Upper lobe of left lung (tissue), 6 donors: ENCODE results near the gene TCEAL1. TPM values are rescaled to one million over a fixed set of nuclear protein-coding genes. Genes with fewer than 3 reads are reported as not detected.
"Not testable (repeated sequence)": the region's sequence is repeated elsewhere in the genome, so short reads cannot be mapped to it uniquely, and the experiment has no call there.

Experiments
- ATAC-seq, 2 donors: fragments of 200-7000 bp; cut with Tn5 transposase; one replicate each; pipeline ENCODE4 v1.9.1; 2022; ENCODE audit warnings: mild to moderate bottlenecking in 2 of 2, moderate library complexity in 2 of 2; ENCODE audit not compliant: low FRiP score in 2 of 2
- DNase-seq, 2 donors: peaks; one replicate each; pipeline ENCODE4 v3.0.0-alpha.2; 2019 to 2020
- H3K27ac ChIP-seq, 4 donors: fragments of 200-600 bp; sonication (generic); one replicate each; pipeline ENCODE4 v1.5.1; 2016 to 2019
- H3K27me3 ChIP-seq, 4 donors: fragments of 200-600 bp; sonication (generic); one replicate each; pipeline ENCODE4 v1.5.1; 2017 to 2019
- H3K36me3 ChIP-seq, 4 donors: fragments of 200-600 bp; sonication (generic); one replicate each; pipeline ENCODE4 v1.5.1; 2016 to 2019
- H3K4me1 ChIP-seq, 4 donors: fragments of 200-600 bp; sonication (generic); one replicate each; pipeline ENCODE4 v1.5.1; 2018 to 2019
- H3K4me3 ChIP-seq, 4 donors: fragments of 200-600 bp; sonication (generic); one replicate each; pipeline ENCODE4 v1.5.1; 2017 to 2019; ENCODE audit warnings: mild to moderate bottlenecking in 2 of 4, moderate library complexity in 1 of 4
- H3K9me3 ChIP-seq, 4 donors: fragments of 200-600 bp; sonication (generic); one replicate each; pipeline ENCODE4 v1.5.1; 2018 to 2019
- CTCF ChIP-seq, 6 experiments: fragments of 450-650 bp in 4 of 6; fragments of 200-600 bp in 2 of 6; sonication (generic) in 2 of 6; IDR thresholded peaks; one replicate each; pipeline ENCODE4 v1.5.1; 2016 to 2019; ENCODE audit warnings: antibody characterized with exemption in 6 of 6
- EP300 ChIP-seq, 4 donors: sonication (generic); formaldehyde crosslinking; IDR thresholded peaks; one replicate each; pipeline ENCODE4 v1.5.1; 2017; ENCODE audit warnings: antibody characterized with exemption in 4 of 4, control low read depth in 2 of 4
- POLR2A ChIP-seq, 4 donors: fragments of 450-650 bp; IDR thresholded peaks; one replicate each; pipeline ENCODE4 v1.5.1; 2016 to 2017; ENCODE audit warnings: antibody characterized with exemption in 4 of 4, mild to moderate bottlenecking in 2 of 4
- POLR2AphosphoS5 ChIP-seq, 2 donors: sonication (generic); formaldehyde crosslinking; IDR thresholded peaks; one replicate each; pipeline ENCODE4 v1.5.1; 2017; ENCODE audit warnings: antibody characterized with exemption in 2 of 2
- WGBS, 2 donors: methylation state at CpG; one replicate each; pipeline ENCODE4 v1.1.5; 2017 to 2018; 5-methylcytosine and 5-hydroxymethylcytosine counted together
- total RNA-seq, 6 donors: library from RNA; depleted of rRNA in 4 of 6; stranded (reverse); fragments of >200 nt in 4 of 6; gene quantifications; one replicate each; pipeline versions ENCODE4 v1.1.0 to v1.2.1, GENCODE V29; 2016 to 2021
- donor health status: DM: no; HTN: no; CAD: no; lungs with moderate emphysema.
- donor health status: DM: no; HTN: yes; CAD: no; lungs with severe emphysema.

Gene TCEAL1
- total RNA-seq, 6 donors from 2014 or later: 26.9 to 62.1 (median 48.6) TPM

DNA sequence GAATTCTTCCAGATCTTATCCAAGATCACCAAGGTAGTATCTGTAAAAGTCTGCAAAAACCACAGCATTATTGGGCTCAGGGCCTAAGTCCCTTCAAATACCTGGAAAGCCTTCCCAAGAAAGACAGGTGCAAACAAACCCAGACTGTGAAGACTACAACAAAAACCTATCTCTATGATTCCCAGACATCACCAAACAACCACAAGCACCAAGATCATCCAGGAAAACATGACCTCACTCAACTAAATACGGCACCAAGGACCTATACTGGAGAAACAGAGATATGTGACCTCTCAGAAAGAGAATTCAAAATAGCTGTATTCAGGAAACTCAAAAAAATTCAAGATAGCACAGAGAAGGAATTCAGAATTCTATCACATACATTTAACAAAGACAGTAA is 15.3 kb downstream of the TCEAL1 start:
- 63 to 78% methylated on average over 1 of the region's 1 CpG for WGBS, 2 donors
- no peak overlapping the region for H3K27ac ChIP-seq
- ATAC-seq: no peak
- H3K4me3 ChIP-seq: no peak overlapping the region
- H3K27me3 ChIP-seq: no peaks in the 10 kb centered on the region
- no peak for TF ChIP-seq POLR2A (IDR thresholded peaks at IDR 0.05)
- TF ChIP-seq EP300 (IDR thresholded peaks at IDR 0.05): no peak
- no peak for TF ChIP-seq POLR2AphosphoS5 (IDR thresholded peaks at IDR 0.05)
- TF ChIP-seq CTCF (IDR thresholded peaks at IDR 0.05): no peak
- DNase-seq: no peak
- H3K4me1 ChIP-seq: no peaks in the 10 kb centered on the region
- peaks cover 0 to 6% (median 0%) of the 10 kb centered on the region in 4 donors for H3K9me3 ChIP-seq
- H3K36me3 ChIP-seq: no peaks in the 10 kb centered on the region

GRCh38 chrX:103647630-103648029 is 18.9 kb downstream of the TCEAL1 start:
- Histone ChIP-seq H3K27ac (no peak overlapping the region), H3K27me3 (no peaks in the 10 kb centered on the region), H3K4me3 (no peak overlapping the region), H3K36me3 (no peaks in the 10 kb centered on the region), H3K4me1 (no peaks in the 10 kb centered on the region), H3K9me3 (peaks cover 0 to 6% (median 0%) of the 10 kb centered on the region in 4 donors)
- 67 to 95% methylated on average over 1 of the region's 1 CpG for WGBS, 2 donors
- DNase-seq (no peak), ATAC-seq (no peak)
- TF ChIP-seq POLR2AphosphoS5 (IDR thresholded peaks at IDR 0.05) (no peak), POLR2A (IDR thresholded peaks at IDR 0.05) (no peak), CTCF (IDR thresholded peaks at IDR 0.05) (no peak), EP300 (IDR thresholded peaks at IDR 0.05) (no peak)

GRCh38 chrX:103651151-103651773 is 22.5 kb downstream of the TCEAL1 start:
- DNase-seq (no peak), ATAC-seq (no peak)
- Histone ChIP-seq H3K4me3 (no peak overlapping the region), H3K9me3 (peaks cover 0 to 6% (median 0%) of the 10 kb centered on the region in 4 donors), H3K4me1 (no peaks in the 10 kb centered on the region), H3K27me3 (no peaks in the 10 kb centered on the region), H3K27ac (no peak overlapping the region), H3K36me3 (no peaks in the 10 kb centered on the region)
- 83 to 96% methylated on average over 2 of the region's 2 CpGs for WGBS, 2 donors
- TF ChIP-seq EP300 (IDR thresholded peaks at IDR 0.05): no peak
- TF ChIP-seq CTCF (IDR thresholded peaks at IDR 0.05): no peak
- TF ChIP-seq POLR2AphosphoS5 (IDR thresholded peaks at IDR 0.05): no peak
- TF ChIP-seq POLR2A (IDR thresholded peaks at IDR 0.05): no peak

- WGBS, 2 donors: 90 to 92% methylated on average over 1 to 7 of the region's 7 CpGs
- not testable (repeated sequence) for H3K9me3 ChIP-seq, ATAC-seq
These were observed 26.6 kb downstream of the TCEAL1 start for GRCh38 chrX:103655230-103656000.

DNA sequence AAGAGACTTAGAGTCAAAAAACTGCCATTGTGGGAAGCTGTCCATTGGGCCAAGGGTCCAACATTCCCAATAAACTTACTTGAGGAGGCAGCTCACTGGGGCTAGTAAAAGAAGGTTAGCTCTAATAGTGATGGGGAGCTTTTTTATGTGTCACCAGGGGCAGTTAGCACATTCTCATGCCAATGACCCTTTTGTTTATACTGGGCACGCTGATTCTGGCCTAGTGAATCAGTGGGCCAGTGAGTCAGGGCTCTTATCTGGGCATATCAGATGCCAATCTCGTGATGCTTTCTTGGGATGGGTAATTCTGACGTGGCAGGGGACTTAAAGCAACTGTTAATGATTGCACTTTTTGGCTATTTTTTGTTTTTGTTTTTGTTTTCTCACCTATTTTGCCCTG is 27.8 kb downstream of the TCEAL1 start:
- 33 to 38% methylated on average over 2 to 3 of the region's 3 CpGs for WGBS, 2 donors
- no peaks in the 10 kb centered on the region for H3K4me1 ChIP-seq
- no peaks in the 10 kb centered on the region for H3K36me3 ChIP-seq
- ATAC-seq (no peak), DNase-seq (no peak)
- H3K9me3 ChIP-seq: no peaks in the 10 kb centered on the region
- no peak overlapping the region for H3K27ac ChIP-seq
- no peak for TF ChIP-seq CTCF (IDR thresholded peaks at IDR 0.05)
- TF ChIP-seq POLR2AphosphoS5 (IDR thresholded peaks at IDR 0.05): no peak
- TF ChIP-seq POLR2A (IDR thresholded peaks at IDR 0.05): no peak
- TF ChIP-seq EP300 (IDR thresholded peaks at IDR 0.05): no peak
- H3K27me3 ChIP-seq: no peaks in the 10 kb centered on the region
- no peak overlapping the region for H3K4me3 ChIP-seq

More at GRCh38 chrX:103655230-103656000, 26.6 kb downstream of the TCEAL1 start:
- not testable (repeated sequence) for H3K36me3 ChIP-seq, H3K4me3 ChIP-seq, H3K27ac ChIP-seq, H3K27me3 ChIP-seq, DNase-seq, H3K4me1 ChIP-seq

- H3K36me3 ChIP-seq, DNase-seq, H3K4me3 ChIP-seq, H3K9me3 ChIP-seq, ATAC-seq, H3K27me3 ChIP-seq, H3K27ac ChIP-seq, H3K4me1 ChIP-seq: not testable (repeated sequence)
- whole genome bisulfite sequencing, 2 donors: 91 to 100% methylated on average over 2 of the region's 2 CpGs
These were observed 28.3 kb downstream of the TCEAL1 start for GRCh38 chrX:103657066-103657465.
